Psoas muscle (tissue), 8 donors: Measurements from ENCODE around the gene CPEB3. TPM values are rescaled to one million over a fixed set of nuclear protein-coding genes. Genes with fewer than 3 reads are reported as not detected.

ENCODE experiments used
- ATAC-seq, 4 donors: fragments of 200-7000 bp; cut with Tn5 transposase; one replicate each; pipeline ENCODE4 v1.9.1; 2020; ENCODE audit warnings: moderate library complexity in 3 of 4, mild to moderate bottlenecking in 2 of 4
- DNase-seq, 2 donors: peaks; one replicate each; pipeline ENCODE4 v3.0.0-alpha.2; 2020
- H3K27ac ChIP-seq: fragments of 200-600 bp; one replicate; pipeline ENCODE4 v1.8.0; 2022
- H3K27me3 ChIP-seq, 3 donors: fragments of 200-600 bp in 1 of 3; one replicate each; pipeline versions ENCODE4 v1.6.1 to v1.8.0; 2013 to 2022; ENCODE audit warnings: low read length in 2 of 3, mild to moderate bottlenecking in 2 of 3, moderate library complexity in 1 of 3; ENCODE audit not compliant: insufficient read depth in 3 of 3
- H3K36me3 ChIP-seq, 2 donors: fragments of 200-600 bp in 1 of 2; one replicate each; pipeline versions ENCODE4 v1.6.1 to v1.8.0; 2013 to 2022; ENCODE audit warnings: low read depth in 1 of 2, mild to moderate bottlenecking in 1 of 2, moderate library complexity in 1 of 2; ENCODE audit not compliant: insufficient read depth in 1 of 2
- H3K4me1 ChIP-seq: fragments of 200-600 bp; one replicate; pipeline ENCODE4 v1.8.0; 2022
- H3K4me3 ChIP-seq: fragments of 200-600 bp; one replicate; pipeline ENCODE4 v1.8.0; 2022; ENCODE audit warnings: mild to moderate bottlenecking
- H3K9me3 ChIP-seq: fragments of 200-600 bp; one replicate; pipeline ENCODE4 v1.8.0; 2022
- WGBS, 3 donors: extraction: QIAGEN DNeasy Blood & Tissue Kit; methylation state at CpG; one replicate each; pipeline versions ENCODE4 v1.1.6 to v1.1.7; 2013; 5-methylcytosine and 5-hydroxymethylcytosine counted together
- intact Hi-C, 2 donors: fragments of 100-400 bp; cut with DNase I; formaldehyde crosslinking; loops; one replicate each; pipeline versions ENCODE4 v1.11.0 to v1.14.2; 2022
- polyA plus RNA-seq, 3 donors: library from polyadenylated mRNA; stranded (reverse); fragments of 200-250 nt; gene quantifications; one replicate each; pipeline ENCODE4 v1.2.3, GENCODE V29; 2013
- total RNA-seq, 4 donors: library from RNA; stranded (reverse); fragmentation: NEBNext Ultra II Directional in 2 of 4; extraction: Animal tissue kit (Norgen Biotek cat#: 25700) in 2 of 4; gene quantifications; one replicate each; pipeline versions ENCODE4 v1.2.1 to v1.2.4, GENCODE V29; 2021 to 2023
- TF ChIP-seq, protein P1 (sequence below): fragments of 200-600 bp; IDR thresholded peaks from one replicate; pipeline ENCODE4 v1.8.0; 2022; ENCODE audit warnings: antibody characterized with exemption
- donor health status: healthy with polysubstance abuse.
- donor health status: DM: no; HTN: no; CAD: no; lungs with moderate emphysema.
- donor health status: Bipolar disorder and iron deficiency.
- donor health status: healthy.
- donor health status: DM: yes; HTN: yes; CAD: no.
- donor health status: DM: no; HTN: no; CAD: no.
- donor health status: DM: no; HTN: no; CAD: no.
- donor health status: DM: yes; HTN: yes; CAD: no.

CPEB3 gene
- total and polyA plus RNA-seq, 7 donors: 0.44 to 16.9 (median 9.8) TPM

DNA sequence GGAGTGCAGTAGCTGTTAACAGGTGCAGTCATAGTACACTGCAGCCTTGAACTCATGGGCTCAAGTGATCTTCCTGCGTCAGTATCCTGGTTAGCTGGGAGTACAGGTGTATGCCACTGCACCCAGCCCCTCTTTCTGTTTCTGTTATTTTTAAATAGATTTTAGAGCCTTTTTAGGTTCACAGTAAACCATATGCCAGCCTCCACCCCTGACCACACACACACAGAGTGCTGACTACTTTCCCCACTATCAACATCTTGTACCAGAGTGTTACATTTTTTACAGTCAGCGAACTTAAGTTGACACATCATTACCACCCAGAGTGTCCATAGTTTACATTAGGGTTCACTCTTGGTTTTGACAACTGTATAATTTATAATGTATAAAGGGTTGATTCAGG, 32.2 kb upstream of the CPEB3 start:
- Histone ChIP-seq H3K4me3 (no peak overlapping the region), H3K27ac (no peak overlapping the region), H3K27me3 (no peaks in the 10 kb centered on the region), H3K4me1 (peaks cover 10% of the 10 kb centered on the region), H3K9me3 (no peaks in the 10 kb centered on the region), H3K36me3 (peaks cover 0 to 15% of the 10 kb centered on the region in 2 donors)
- ATAC-seq: no peak
- DNase-seq: no peak
- intact Hi-C loops: no loop called here
- TF ChIP-seq, protein P1, sequence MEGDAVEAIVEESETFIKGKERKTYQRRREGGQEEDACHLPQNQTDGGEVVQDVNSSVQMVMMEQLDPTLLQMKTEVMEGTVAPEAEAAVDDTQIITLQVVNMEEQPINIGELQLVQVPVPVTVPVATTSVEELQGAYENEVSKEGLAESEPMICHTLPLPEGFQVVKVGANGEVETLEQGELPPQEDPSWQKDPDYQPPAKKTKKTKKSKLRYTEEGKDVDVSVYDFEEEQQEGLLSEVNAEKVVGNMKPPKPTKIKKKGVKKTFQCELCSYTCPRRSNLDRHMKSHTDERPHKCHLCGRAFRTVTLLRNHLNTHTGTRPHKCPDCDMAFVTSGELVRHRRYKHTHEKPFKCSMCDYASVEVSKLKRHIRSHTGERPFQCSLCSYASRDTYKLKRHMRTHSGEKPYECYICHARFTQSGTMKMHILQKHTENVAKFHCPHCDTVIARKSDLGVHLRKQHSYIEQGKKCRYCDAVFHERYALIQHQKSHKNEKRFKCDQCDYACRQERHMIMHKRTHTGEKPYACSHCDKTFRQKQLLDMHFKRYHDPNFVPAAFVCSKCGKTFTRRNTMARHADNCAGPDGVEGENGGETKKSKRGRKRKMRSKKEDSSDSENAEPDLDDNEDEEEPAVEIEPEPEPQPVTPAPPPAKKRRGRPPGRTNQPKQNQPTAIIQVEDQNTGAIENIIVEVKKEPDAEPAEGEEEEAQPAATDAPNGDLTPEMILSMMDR: no peak
- WGBS, 3 donors: 89 to 100% (median 96%) methylated on average over 2 of the region's 2 CpGs

DNA sequence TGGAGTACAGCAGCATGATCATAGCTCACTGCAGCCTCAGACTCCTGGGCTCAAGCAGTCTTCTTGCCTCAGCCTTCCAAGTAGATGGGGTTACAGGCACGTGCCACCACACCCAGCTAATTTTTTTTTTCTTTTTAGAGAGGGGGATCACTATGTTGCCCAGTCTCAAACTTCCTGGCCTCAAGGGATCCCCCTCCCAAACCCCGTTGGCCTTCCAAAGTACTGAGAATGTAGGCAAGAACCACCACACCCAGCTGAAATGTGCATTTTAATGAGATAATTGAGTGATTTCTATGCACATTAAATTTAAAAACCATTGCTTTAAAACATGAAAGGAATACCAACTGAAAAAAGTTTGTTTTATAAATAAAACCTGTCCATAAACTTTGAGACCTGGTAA, 25.7 kb upstream of the CPEB3 start:
- Histone ChIP-seq H3K27me3 (no peaks in the 10 kb centered on the region), H3K4me3 (no peak overlapping the region), H3K27ac (no peak overlapping the region), H3K36me3 (peaks cover 0 to 49% of the 10 kb centered on the region in 2 donors), H3K9me3 (no peaks in the 10 kb centered on the region), H3K4me1 (no peaks in the 10 kb centered on the region)
- ATAC-seq: no peak
- intact Hi-C loops: loop anchor here in 1 of 2 donors (10.0 kb wide), 1 partner anchor 1902 kb away; no protein-coding TSS in a partner anchor
- TF ChIP-seq, protein P1: no peak
- DNase-seq: no peak
- WGBS, 3 donors: 68 to 77% (median 77%) methylated on average over 2 of the region's 2 CpGs

DNA sequence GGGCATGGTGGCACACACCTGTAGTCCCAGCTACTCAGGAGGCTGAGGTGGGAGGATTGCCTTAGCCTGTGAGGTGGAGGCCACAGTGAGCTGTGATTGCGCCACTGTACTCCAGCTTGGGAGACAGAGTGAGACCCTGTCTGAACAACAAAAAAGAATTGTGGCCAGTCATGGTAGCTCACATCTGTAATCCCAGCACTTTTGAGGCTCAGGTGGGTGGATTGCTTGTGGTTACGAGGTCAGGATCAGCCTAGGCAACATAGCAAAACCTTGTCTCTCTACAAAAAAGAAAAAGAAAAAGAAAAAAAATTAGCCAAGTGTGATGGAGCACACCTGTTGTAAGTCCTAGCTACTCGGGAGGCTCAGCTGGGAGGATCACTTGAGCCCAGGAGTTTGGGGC, 22.9 kb upstream of the CPEB3 start:
- 93 to 95% (median 94%) methylated on average over 3 of the region's 3 CpGs for WGBS, 3 donors
- H3K9me3 ChIP-seq: no peaks in the 10 kb centered on the region
- H3K4me1 ChIP-seq: no peaks in the 10 kb centered on the region
- H3K4me3 ChIP-seq: no peak overlapping the region
- H3K27me3 ChIP-seq: no peaks in the 10 kb centered on the region
- TF ChIP-seq, protein P1: no peak
- ATAC-seq (no peak), DNase-seq (no peak)
- H3K36me3 ChIP-seq: peaks cover 0 to 49% of the 10 kb centered on the region in 2 donors
- intact Hi-C loops: loop anchor here in 1 of 2 donors (10.0 kb wide), 1 partner anchor 1899 kb away; no protein-coding TSS in a partner anchor
- H3K27ac ChIP-seq: no peak overlapping the region

DNA sequence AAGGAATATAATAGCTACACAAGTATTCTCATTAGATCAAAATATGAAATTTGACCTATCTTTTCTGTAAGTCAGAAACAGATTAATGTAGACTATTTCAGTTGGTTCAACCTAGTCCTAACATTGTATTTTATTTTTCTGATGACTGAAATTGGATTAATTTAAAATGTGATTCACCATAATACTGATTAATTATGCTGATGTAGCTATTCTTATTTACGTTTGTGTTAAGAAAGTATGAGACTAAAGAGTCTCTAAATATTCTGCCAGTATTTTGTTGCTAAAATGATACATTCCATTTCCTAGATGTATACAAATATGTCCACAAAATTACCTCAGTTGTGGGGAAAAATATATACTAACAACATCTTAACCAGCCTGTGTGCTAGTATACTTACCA, 18.4 kb upstream of the CPEB3 start:
- H3K27ac ChIP-seq: no peak overlapping the region
- ATAC-seq: no peak
- H3K4me3 ChIP-seq: no peak overlapping the region
- H3K27me3 ChIP-seq: no peaks in the 10 kb centered on the region
- H3K36me3 ChIP-seq: peaks cover 0 to 27% of the 10 kb centered on the region in 2 donors
- 58 to 82% (median 77%) methylated on average over 1 of the region's 1 CpG for WGBS, 3 donors
- TF ChIP-seq, protein P1: no peak
- no peak for DNase-seq
- intact Hi-C loops: no loop called here
- no peaks in the 10 kb centered on the region for H3K4me1 ChIP-seq
- H3K9me3 ChIP-seq: no peaks in the 10 kb centered on the region
